ENCODE results near the gene PGRMC2. TPM values are rescaled to one million over a fixed set of nuclear protein-coding genes. Genes with fewer than 3 reads are reported as not detected.

The PGRMC2 gene, protein sequence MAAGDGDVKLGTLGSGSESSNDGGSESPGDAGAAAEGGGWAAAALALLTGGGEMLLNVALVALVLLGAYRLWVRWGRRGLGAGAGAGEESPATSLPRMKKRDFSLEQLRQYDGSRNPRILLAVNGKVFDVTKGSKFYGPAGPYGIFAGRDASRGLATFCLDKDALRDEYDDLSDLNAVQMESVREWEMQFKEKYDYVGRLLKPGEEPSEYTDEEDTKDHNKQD
- total RNA-seq = 10 to 100 TPM; 75.3 to 91.5 (median 81.6) TPM
- long read RNA-seq, donor 1, transcript PGRMC2-208 (3 exons, 3,783 nt) = major isoform, 44 of 46 reads
- long read RNA-seq, donor 1, partial matches to known transcripts = 0 of 46 reads
- long read RNA-seq, donor 1, other reads (novel, unspliced or antisense) = 2 of 46 reads
- long read RNA-seq, donor 2, partial matches to known transcripts = 1 of 3 reads
- long read RNA-seq, donor 2, other reads (novel, unspliced or antisense) = 0 of 3 reads

GRCh38 chr4:128287141-128287870, at the start of gene PGRMC2:
Gene PGRMC2 (minus strand): TSS chr4:128287813. CDS start chr4:128287790, 23 bp downstream.
- DNase-seq (peak in 2 of 3 donors; percentile 51 to 81), ATAC-seq (peak; percentile 2)
- Histone ChIP-seq H3K4me3 (peak within 1 kb of the TSS; percentile 83), H3K9me3 (no peaks in the 10 kb centered on the region), H3K4me1 (ENCODE audit: low read depth) (peaks cover 22% of the 10 kb centered on the region), H3K36me3 (ENCODE audit: low read depth) (peaks cover 5% of the 10 kb centered on the region)
- TF ChIP-seq, protein P1, sequence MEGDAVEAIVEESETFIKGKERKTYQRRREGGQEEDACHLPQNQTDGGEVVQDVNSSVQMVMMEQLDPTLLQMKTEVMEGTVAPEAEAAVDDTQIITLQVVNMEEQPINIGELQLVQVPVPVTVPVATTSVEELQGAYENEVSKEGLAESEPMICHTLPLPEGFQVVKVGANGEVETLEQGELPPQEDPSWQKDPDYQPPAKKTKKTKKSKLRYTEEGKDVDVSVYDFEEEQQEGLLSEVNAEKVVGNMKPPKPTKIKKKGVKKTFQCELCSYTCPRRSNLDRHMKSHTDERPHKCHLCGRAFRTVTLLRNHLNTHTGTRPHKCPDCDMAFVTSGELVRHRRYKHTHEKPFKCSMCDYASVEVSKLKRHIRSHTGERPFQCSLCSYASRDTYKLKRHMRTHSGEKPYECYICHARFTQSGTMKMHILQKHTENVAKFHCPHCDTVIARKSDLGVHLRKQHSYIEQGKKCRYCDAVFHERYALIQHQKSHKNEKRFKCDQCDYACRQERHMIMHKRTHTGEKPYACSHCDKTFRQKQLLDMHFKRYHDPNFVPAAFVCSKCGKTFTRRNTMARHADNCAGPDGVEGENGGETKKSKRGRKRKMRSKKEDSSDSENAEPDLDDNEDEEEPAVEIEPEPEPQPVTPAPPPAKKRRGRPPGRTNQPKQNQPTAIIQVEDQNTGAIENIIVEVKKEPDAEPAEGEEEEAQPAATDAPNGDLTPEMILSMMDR (IDR thresholded peaks at IDR 0.05) = no peak
- intact Hi-C loops (cut with DNase I, micrococcal nuclease) = no loop called here

DNA sequence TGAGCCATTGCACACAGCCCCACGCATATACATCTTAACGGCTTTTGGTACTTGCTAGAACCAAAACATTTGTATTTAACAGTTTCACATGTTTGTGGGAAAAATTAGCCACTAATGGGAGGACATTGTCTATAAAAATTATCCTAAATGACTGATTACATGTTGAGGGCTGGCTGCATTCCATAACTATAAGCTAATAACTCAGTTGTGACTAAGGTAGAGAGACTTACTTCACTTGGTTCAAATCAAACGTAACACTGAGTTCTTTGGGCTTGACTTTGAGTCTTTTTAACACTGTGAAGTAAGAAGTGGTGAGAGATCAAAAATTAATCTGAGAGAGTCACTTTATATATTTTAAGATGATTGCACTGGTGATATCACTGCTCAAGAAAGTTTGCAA, 47.9 kb upstream of the PGRMC2 start:
- intact Hi-C loops (cut with DNase I, micrococcal nuclease) = no loop called here
- TF ChIP-seq, protein P1 (IDR thresholded peaks at IDR 0.05) = no peak
- Histone ChIP-seq H3K4me3 (no peak overlapping the region), H3K9me3 (no peaks in the 10 kb centered on the region), H3K36me3 (ENCODE audit: low read depth) (no peaks in the 10 kb centered on the region), H3K4me1 (ENCODE audit: low read depth) (no peaks in the 10 kb centered on the region)
- no peak for DNase-seq
- ATAC-seq = no peak

DNA sequence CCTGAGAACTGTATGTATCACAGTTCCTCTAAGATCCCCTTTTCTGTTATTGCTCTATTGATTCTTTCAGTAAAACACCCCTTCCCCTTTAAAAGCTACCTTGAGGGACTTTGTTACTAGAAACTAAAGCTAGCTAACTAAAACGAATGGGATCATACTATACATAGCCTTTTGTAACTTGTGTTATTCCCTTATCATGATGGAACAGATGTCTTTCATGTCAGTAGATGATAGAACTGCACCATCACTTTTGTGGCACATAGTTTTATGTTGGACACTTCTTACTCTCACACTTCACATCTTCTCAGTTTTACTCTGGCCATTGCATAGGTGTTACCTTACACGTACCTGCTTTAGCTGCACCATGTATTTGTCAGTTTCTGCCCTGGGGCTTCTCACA, 46.6 kb upstream of the PGRMC2 start:
- TF ChIP-seq, protein P1 (IDR thresholded peaks at IDR 0.05) = no peak
- DNase-seq (no peak), ATAC-seq (no peak)
- no peaks in the 10 kb centered on the region for H3K9me3 ChIP-seq
- H3K36me3 ChIP-seq (ENCODE audit: low read depth) = no peaks in the 10 kb centered on the region
- intact Hi-C loops (cut with DNase I, micrococcal nuclease) = no loop called here
- H3K4me3 ChIP-seq = no peak overlapping the region
- no peaks in the 10 kb centered on the region for H3K4me1 ChIP-seq (ENCODE audit: low read depth)

- H3K36me3 ChIP-seq (ENCODE audit: low read depth) = no peaks in the 10 kb centered on the region
- no peaks in the 10 kb centered on the region for H3K4me1 ChIP-seq (ENCODE audit: low read depth)
- no peak for DNase-seq
- no peak for ATAC-seq
- TF ChIP-seq, protein P1 (IDR thresholded peaks at IDR 0.05) = no peak
- H3K9me3 ChIP-seq = no peaks in the 10 kb centered on the region
- intact Hi-C loops (cut with DNase I, micrococcal nuclease) = no loop called here
- H3K4me3 ChIP-seq = no peak overlapping the region
Measured at GRCh38 chr4:128333309-128334018, 45.9 kb upstream of the PGRMC2 start.

GRCh38 chr4:128332081-128332480, 44.5 kb upstream of the PGRMC2 start:
- H3K36me3 ChIP-seq (ENCODE audit: low read depth) = no peaks in the 10 kb centered on the region
- no peaks in the 10 kb centered on the region for H3K9me3 ChIP-seq
- H3K4me3 ChIP-seq = no peak overlapping the region
- ATAC-seq (no peak), DNase-seq (no peak)
- intact Hi-C loops (cut with DNase I, micrococcal nuclease) = no loop called here
- no peaks in the 10 kb centered on the region for H3K4me1 ChIP-seq (ENCODE audit: low read depth)
- TF ChIP-seq, protein P1 (IDR thresholded peaks at IDR 0.05) = no peak

Measured in mucosa of descending colon (tissue), 3 donors.